HCT116 (cell line): Measurements from ENCODE around the gene HECW1. TPM values are rescaled to one million over a fixed set of nuclear protein-coding genes. Genes with fewer than 3 reads are reported as not detected.

Experiments
- ATAC-seq: fragments of 200-7000 bp; cut with Tn5 transposase; 2 replicates; pipeline ENCODE4 v1.9.1; 2020; ENCODE audit warnings: mild to moderate bottlenecking, moderate library complexity
- BruUV-seq: library from RNA; stranded (reverse); fragments of 400-500 nt; replicated peaks from 2 replicates; lab custom pipeline; 2021; lab: Mats Ljungman, UMichigan
- CTCF ChIA-PET: fragments of 300-600 bp; sonication (Branson Sonifier 250); formaldehyde crosslinking; loops from one replicate; lab custom pipeline; 2021; ENCODE audit warnings: antibody characterized with exemption; lab: Charles Lee
- POLR2A ChIA-PET: fragments of 300-600, 350-600 bp; sonication (Branson Sonifier 250); formaldehyde crosslinking; loops from one replicate; lab custom pipeline; 2021; ENCODE audit warnings: antibody characterized with exemption; lab: Charles Lee
- RAD21 ChIA-PET, 2 experiments: fragments of 300-600 bp; sonication (Branson Sonifier 250); formaldehyde crosslinking; loops; one replicate each; lab custom pipeline; 2023; ENCODE audit warnings: low total read pairs in 2 of 2; ENCODE audit not compliant: uncharacterized antibody in 2 of 2, unreplicated experiment in 2 of 2, low non-redundant PET in 1 of 2; lab: Charles Lee
- DNase-seq: peaks from one replicate; pipeline ENCODE4 v3.0.0-alpha.2; 2010; ENCODE audit warnings: low read depth, low spot score
- H2AFZ ChIP-seq: fragments of 200-600 bp; shearing (Covaris generic), sonication (generic); 2 replicates; pipeline ENCODE4 v1.6.1; 2017; ENCODE audit warnings: low read depth, mixed run types, mixed read lengths, antibody characterized with exemption, low read length; ENCODE audit not compliant: poor library complexity, severe bottlenecking
- H3K27ac ChIP-seq: 2 replicates; pipeline ENCODE4 v1.5.1; 2012; ENCODE audit warnings: low read depth, low read length
- H3K27me3 ChIP-seq: fragments of 200-600 bp; sonication (generic); 2 replicates; pipeline ENCODE4 v1.6.1; 2016; ENCODE audit warnings: mixed run types, low read length, mixed read lengths; ENCODE audit not compliant: insufficient read depth
- H3K36me3 ChIP-seq, 2 experiments: fragments of 200-500 bp in 1 of 2; fragments of 200-600 bp in 1 of 2; sonication (Bioruptor generic) in 1 of 2; sonication (generic) in 1 of 2; 2 replicates each; pipeline versions ENCODE4 v1.5.1 to v1.6.1; 2014 to 2016; ENCODE audit warnings: low read length in 2 of 2, inconsistent platforms in 1 of 2, mixed read lengths in 1 of 2, mixed run types in 1 of 2; ENCODE audit not compliant: insufficient read depth in 2 of 2, control insufficient read depth in 1 of 2
- H3K4me1 ChIP-seq, 2 experiments: fragments of 200-600 bp in 1 of 2; sonication (generic) in 1 of 2; 2 replicates each; pipeline versions ENCODE4 v1.5.1 to v1.6.1; 2012 to 2017; ENCODE audit warnings: low read length in 2 of 2, inconsistent platforms in 1 of 2, mild to moderate bottlenecking in 1 of 2, mixed read lengths in 1 of 2, mixed run types in 1 of 2, moderate library complexity in 1 of 2; ENCODE audit not compliant: insufficient read depth in 2 of 2, control insufficient read depth in 1 of 2
- H3K4me2 ChIP-seq: fragments of 200-600 bp; sonication (generic); 2 replicates; pipeline ENCODE4 v1.6.1; 2017; ENCODE audit warnings: mixed run types, low read length, mixed read lengths
- H3K4me3 ChIP-seq, 2 experiments: fragments of 200-600 bp in 1 of 2; sonication (generic) in 1 of 2; replicated peaks in 1 of 2; 2 replicates each; pipeline ENCODE4 v1.5.1; 2011 to 2016; ENCODE audit warnings: low read length in 2 of 2, control low read depth in 1 of 2, low read depth in 1 of 2, mild to moderate bottlenecking in 1 of 2, mixed read lengths in 1 of 2, mixed run types in 1 of 2
- H3K79me2 ChIP-seq: fragments of 200-600 bp; sonication (generic); 2 replicates; pipeline ENCODE4 v1.6.1; 2017; ENCODE audit warnings: mild to moderate bottlenecking, mixed run types, low read length, moderate library complexity, mixed read lengths; ENCODE audit not compliant: insufficient read depth
- H3K9ac ChIP-seq: fragments of 200-600 bp; sonication (generic); 2 replicates; pipeline ENCODE4 v1.6.1; 2016; ENCODE audit warnings: low read length, mixed read lengths
- H3K9me2 ChIP-seq: fragments of 200-600 bp; sonication (generic), shearing (Covaris generic); 2 replicates; pipeline ENCODE4 v1.6.1; 2017; ENCODE audit warnings: mixed run types, mild to moderate bottlenecking, moderate library complexity; ENCODE audit not compliant: insufficient read depth
- H3K9me3 ChIP-seq, 2 experiments: fragments of 200-500 bp in 1 of 2; fragments of 200-600 bp in 1 of 2; sonication (Bioruptor generic) in 1 of 2; sonication (generic) in 1 of 2; 2 replicates each; pipeline ENCODE4 v1.6.1; 2014 to 2017; ENCODE audit warnings: low read length in 2 of 2, mixed read lengths in 2 of 2, inconsistent platforms in 1 of 2, low read depth in 1 of 2, mild to moderate bottlenecking in 1 of 2, mixed run types in 1 of 2, moderate library complexity in 1 of 2; ENCODE audit not compliant: control insufficient read depth in 1 of 2, insufficient read depth in 1 of 2
- H4K20me1 ChIP-seq: fragments of 200-600 bp; sonication (generic), shearing (Covaris generic); 2 replicates; pipeline ENCODE4 v1.6.1; 2017; ENCODE audit warnings: mixed run types, mild to moderate bottlenecking, moderate library complexity; ENCODE audit not compliant: insufficient read depth
- POLR2A ChIP-seq: IDR thresholded peaks from 2 replicates; pipeline ENCODE4 v1.7.0; 2011; ENCODE audit warnings: borderline replicate concordance; ENCODE audit not compliant: insufficient read depth, insufficient read length; ENCODE audit errors: extremely low read depth
- POLR2AphosphoS5 ChIP-seq: IDR thresholded peaks from 2 replicates; pipeline ENCODE4 v1.6.1; 2011; ENCODE audit warnings: mild to moderate bottlenecking, low read depth, low read length, moderate library complexity
- RAD21 ChIP-seq: IDR thresholded peaks from 2 replicates; pipeline ENCODE4 v1.6.1; 2012; ENCODE audit warnings: low read depth, mild to moderate bottlenecking
- YY1 ChIP-seq: IDR thresholded peaks from 2 replicates; pipeline ENCODE4 v1.6.1; 2011; ENCODE audit warnings: low read length, low read depth, moderate library complexity, mild to moderate bottlenecking; ENCODE audit not compliant: insufficient replicate concordance; ENCODE audit errors: extremely low read depth
- ZFX ChIP-seq: fragments of 450-650 bp; IDR thresholded peaks from 2 replicates; pipeline ENCODE4 v1.6.1; 2017
- ZNF274 ChIP-seq: fragments of 200-500 bp; sonication (Bioruptor generic); IDR thresholded peaks from 2 replicates; pipeline ENCODE4 v1.6.1; 2014; ENCODE audit warnings: mild to moderate bottlenecking, low read depth, low read length, inconsistent platforms
- intact Hi-C: fragments of 100-400 bp; cut with micrococcal nuclease; formaldehyde crosslinking; loops from 2 replicates; pipeline ENCODE4 v1.10.0; 2022
- total RNA-seq: library from RNA; stranded (reverse); gene quantifications from one replicate; pipeline ENCODE4 v1.2.1, GENCODE V29; 2021; ENCODE audit not compliant: unreplicated experiment
- TF ChIP-seq, protein P1 (sequence below): IDR thresholded peaks from 2 replicates; pipeline ENCODE4 v1.6.1; 2011; ENCODE audit warnings: mild to moderate bottlenecking, low read length, moderate library complexity; ENCODE audit not compliant: insufficient replicate concordance; ENCODE audit errors: extremely low read depth

HECW1 gene
- total RNA-seq, 1 experiment from 2014 or later: 5.6 TPM

DNA sequence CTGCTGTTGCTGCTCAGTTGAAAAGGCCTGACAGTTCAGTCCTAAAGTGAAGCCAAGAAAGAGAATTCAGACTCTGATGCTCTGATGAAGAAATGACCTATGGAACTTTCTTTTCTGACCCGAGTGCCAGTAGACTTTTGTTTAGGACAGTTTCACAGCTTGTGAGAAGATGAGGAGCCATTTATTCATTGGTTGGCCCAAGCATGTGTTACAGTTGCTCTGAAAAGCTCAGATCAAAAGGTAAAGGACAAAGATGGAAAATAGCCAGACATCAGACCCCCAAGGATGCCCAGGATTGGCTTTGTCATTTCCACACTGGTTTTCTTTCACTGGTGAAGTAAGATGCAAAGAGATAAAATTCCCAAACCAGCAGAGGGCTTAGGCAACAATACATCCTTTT is 321.2 kb downstream of the HECW1 start:
- Histone ChIP-seq H4K20me1 (no peaks in the 10 kb centered on the region), H3K4me1 (peaks cover 2 to 10% of the 10 kb centered on the region in 2 experiments; a peak in 3 of 4 replicates), H3K4me3 (no peak overlapping the region), H3K27ac (no peak overlapping the region), H3K4me2 (no peak overlapping the region), H3K36me3 (no peaks in the 10 kb centered on the region), H2AFZ (no peak overlapping the region), H3K9ac (no peak overlapping the region), H3K79me2 (no peaks in the 10 kb centered on the region), H3K27me3 (no peaks in the 10 kb centered on the region), H3K9me3 (no peaks in the 10 kb centered on the region), H3K9me2 (no peaks in the 10 kb centered on the region)
- CTCF ChIA-PET: no interaction called here
- TF ChIP-seq POLR2AphosphoS5 (no peak), RAD21 (no peak)
- TF ChIP-seq, protein P1, sequence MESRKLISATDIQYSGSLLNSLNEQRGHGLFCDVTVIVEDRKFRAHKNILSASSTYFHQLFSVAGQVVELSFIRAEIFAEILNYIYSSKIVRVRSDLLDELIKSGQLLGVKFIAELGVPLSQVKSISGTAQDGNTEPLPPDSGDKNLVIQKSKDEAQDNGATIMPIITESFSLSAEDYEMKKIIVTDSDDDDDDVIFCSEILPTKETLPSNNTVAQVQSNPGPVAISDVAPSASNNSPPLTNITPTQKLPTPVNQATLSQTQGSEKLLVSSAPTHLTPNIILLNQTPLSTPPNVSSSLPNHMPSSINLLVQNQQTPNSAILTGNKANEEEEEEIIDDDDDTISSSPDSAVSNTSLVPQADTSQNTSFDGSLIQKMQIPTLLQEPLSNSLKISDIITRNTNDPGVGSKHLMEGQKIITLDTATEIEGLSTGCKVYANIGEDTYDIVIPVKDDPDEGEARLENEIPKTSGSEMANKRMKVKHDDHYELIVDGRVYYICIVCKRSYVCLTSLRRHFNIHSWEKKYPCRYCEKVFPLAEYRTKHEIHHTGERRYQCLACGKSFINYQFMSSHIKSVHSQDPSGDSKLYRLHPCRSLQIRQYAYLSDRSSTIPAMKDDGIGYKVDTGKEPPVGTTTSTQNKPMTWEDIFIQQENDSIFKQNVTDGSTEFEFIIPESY: no peak
- DNase-seq (no peak), ATAC-seq (no peak)
- POLR2A ChIA-PET: no interaction called here
- intact Hi-C loops: no loop called here
- BruUV-seq: no TSS peak
- RAD21 ChIA-PET: no interaction called here

DNA sequence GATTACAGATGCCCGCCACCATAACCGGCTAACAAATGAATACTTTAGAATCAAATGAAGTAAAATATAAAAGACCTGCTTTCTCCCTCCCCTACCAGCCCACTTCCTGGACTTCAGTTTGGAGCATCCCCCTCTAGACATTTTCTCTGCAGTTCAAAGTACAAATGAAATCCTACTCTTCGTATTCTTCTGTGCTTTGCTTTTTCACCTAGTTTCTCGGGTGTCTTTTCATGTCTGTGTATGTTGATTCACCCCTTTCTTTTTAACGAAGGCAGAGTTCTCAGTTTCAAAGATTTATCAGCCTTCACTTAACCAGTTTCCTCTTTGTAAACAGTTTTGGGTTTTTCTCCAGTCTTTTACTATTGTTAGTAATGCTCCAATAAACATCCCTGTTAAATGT is 324.6 kb downstream of the HECW1 start:
- no peaks in the 10 kb centered on the region for H3K36me3 ChIP-seq
- ChIA-PET POLR2A (no interaction called here), RAD21 (no interaction called here), CTCF (no interaction called here)
- TF ChIP-seq ZNF274 (no peak), POLR2AphosphoS5 (no peak), POLR2A (no peak), YY1 (no peak), ZFX (no peak)
- TF ChIP-seq, protein P1: no peak
- BruUV-seq: no TSS peak
- no peak overlapping the region for H3K27ac ChIP-seq
- intact Hi-C loops: no loop called here
- H3K9me3 ChIP-seq: no peaks in the 10 kb centered on the region
- no peaks in the 10 kb centered on the region for H3K27me3 ChIP-seq
- ATAC-seq: no peak
- H2AFZ ChIP-seq: no peak overlapping the region
- DNase-seq: no peak
- no peaks in the 10 kb centered on the region for H3K4me1 ChIP-seq
- no peaks in the 10 kb centered on the region for H3K79me2 ChIP-seq
- no peaks in the 10 kb centered on the region for H3K9me2 ChIP-seq
- no peak overlapping the region for H3K9ac ChIP-seq
- no peaks in the 10 kb centered on the region for H4K20me1 ChIP-seq
- no peak overlapping the region for H3K4me3 ChIP-seq
- no peak overlapping the region for H3K4me2 ChIP-seq
